Measurements from ENCODE around the gene NIPAL1. TPM values are rescaled to one million over a fixed set of nuclear protein-coding genes. Genes with fewer than 3 reads are reported as not detected.

The NIPAL1 gene
- polyA plus RNA-seq, 3 donors = 0.13 to 0.22 TPM; not detected in 1

GRCh38 chr4:48074657-48075056, 58.1 kb downstream of the NIPAL1 start:
- peaks cover 0 to 3% (median 0%) of the 10 kb centered on the region in 3 donors for H3K27me3 Mint-ChIP-seq (ENCODE audit: low read depth in 3 of 3)
- no peak overlapping the region for H3K27ac Mint-ChIP-seq
- no peaks in the 10 kb centered on the region for H3K36me3 ChIP-seq (replicated peaks in 1 of 2; ENCODE audit: control insufficient read depth in 1 of 2, insufficient read depth in 2 of 2, low read length in 2 of 2)
- H3K4me1 Mint-ChIP-seq = peaks cover 15% of the 10 kb centered on the region
- peaks cover 10 to 11% of the 10 kb centered on the region in 2 donors for H3K4me1 ChIP-seq (ENCODE audit: control insufficient read depth in 1 of 2, insufficient read depth in 2 of 2, low read length in 2 of 2)
- H3K9me3 Mint-ChIP-seq = no peaks in the 10 kb centered on the region
- intact Hi-C loops (cut with micrococcal nuclease) = no loop called here
- H3K4me3 ChIP-seq (replicated peaks in 1 of 3; ENCODE audit: low read depth in 2 of 3, low read length in 3 of 3) = no peak overlapping the region
- peaks cover 0 to 1% of the 10 kb centered on the region in 2 donors for H3K36me3 Mint-ChIP-seq
- no peak overlapping the region for H3K27ac ChIP-seq (ENCODE audit: low read depth in 1 of 2, low read length in 2 of 2)
- H4K20me1 ChIP-seq (ENCODE audit: insufficient read depth, low read length) = no peaks in the 10 kb centered on the region
- no peak overlapping the region for H3K4me2 ChIP-seq (replicated peaks; ENCODE audit: extremely low read depth, low read length, poor library complexity, severe bottlenecking)
- H3K9me3 ChIP-seq (replicated peaks in 1 of 2; ENCODE audit: control insufficient read depth in 1 of 2, insufficient read depth in 1 of 2, low read length in 2 of 2) = no peaks in the 10 kb centered on the region
- no peak overlapping the region for H2AFZ ChIP-seq (ENCODE audit: insufficient read depth, low read depth, low read length, poor library complexity, severe bottlenecking)
- TF ChIP-seq CTCF (IDR thresholded peaks at IDR 0.05) = no peak
- no peaks in the 10 kb centered on the region for H3K79me2 ChIP-seq (ENCODE audit: insufficient read depth, low read length)
- WGBS (ENCODE audit: insufficient coverage) = no CpG with 5 or more reads among the region's 1 CpG
- no peak overlapping the region for H3K4me3 Mint-ChIP-seq
- H3K27me3 ChIP-seq (ENCODE audit: control insufficient read depth in 2 of 2, insufficient read depth in 2 of 2, low read length in 2 of 2) = no peaks in the 10 kb centered on the region
- H3K9ac ChIP-seq (ENCODE audit: insufficient read depth, low read length, poor library complexity, severe bottlenecking) = no peak overlapping the region
- no peak for DNase-seq

DNA sequence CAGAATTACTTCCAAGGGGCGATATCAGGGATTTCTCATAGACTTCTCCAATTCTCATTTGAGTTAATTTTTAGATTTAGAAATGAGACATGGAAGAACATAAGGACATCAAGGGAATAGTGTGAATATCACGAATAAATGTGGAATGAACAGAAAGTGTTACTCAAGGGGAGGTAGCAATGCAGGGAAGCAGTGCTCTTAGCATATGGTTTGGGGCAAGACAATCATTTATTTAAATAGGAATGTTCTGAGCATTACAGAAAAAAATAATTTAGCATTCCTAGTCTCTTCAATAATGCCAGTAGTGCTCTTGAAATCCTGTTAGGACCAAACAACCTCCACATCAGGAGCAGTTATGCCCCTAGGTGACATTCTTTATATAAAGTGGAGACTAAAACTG, 61.9 kb downstream of the NIPAL1 start:
- no peak for TF ChIP-seq CTCF (IDR thresholded peaks at IDR 0.05)
- WGBS (ENCODE audit: insufficient coverage) = no CpG with 5 or more reads among the region's 2 CpGs
- no peaks in the 10 kb centered on the region for H3K9me3 Mint-ChIP-seq
- H4K20me1 ChIP-seq (ENCODE audit: insufficient read depth, low read length) = no peaks in the 10 kb centered on the region
- no peak overlapping the region for H3K4me3 ChIP-seq (replicated peaks in 1 of 3; ENCODE audit: low read depth in 2 of 3, low read length in 3 of 3)
- H3K4me3 Mint-ChIP-seq = no peak overlapping the region
- peaks cover 0 to 1% of the 10 kb centered on the region in 2 donors for H3K36me3 Mint-ChIP-seq
- no peak for DNase-seq
- no peak overlapping the region for H3K4me2 ChIP-seq (replicated peaks; ENCODE audit: extremely low read depth, low read length, poor library complexity, severe bottlenecking)
- no peaks in the 10 kb centered on the region for H3K36me3 ChIP-seq (replicated peaks in 1 of 2; ENCODE audit: control insufficient read depth in 1 of 2, insufficient read depth in 2 of 2, low read length in 2 of 2)
- H3K79me2 ChIP-seq (ENCODE audit: insufficient read depth, low read length) = no peaks in the 10 kb centered on the region
- H3K4me1 Mint-ChIP-seq = peaks cover 13% of the 10 kb centered on the region
- no peak overlapping the region for H3K27ac ChIP-seq (ENCODE audit: low read depth in 1 of 2, low read length in 2 of 2)
- H3K9ac ChIP-seq (ENCODE audit: insufficient read depth, low read length, poor library complexity, severe bottlenecking) = no peak overlapping the region
- H3K27me3 ChIP-seq (ENCODE audit: control insufficient read depth in 2 of 2, insufficient read depth in 2 of 2, low read length in 2 of 2) = no peaks in the 10 kb centered on the region
- peaks cover 0 to 4% (median 0%) of the 10 kb centered on the region in 3 donors for H3K27me3 Mint-ChIP-seq (ENCODE audit: low read depth in 3 of 3)
- peaks cover 8 to 9% of the 10 kb centered on the region in 2 donors for H3K4me1 ChIP-seq (ENCODE audit: control insufficient read depth in 1 of 2, insufficient read depth in 2 of 2, low read length in 2 of 2)
- intact Hi-C loops (cut with micrococcal nuclease) = no loop called here
- no peak overlapping the region for H3K27ac Mint-ChIP-seq
- no peak overlapping the region for H2AFZ ChIP-seq (ENCODE audit: insufficient read depth, low read depth, low read length, poor library complexity, severe bottlenecking)
- no peaks in the 10 kb centered on the region for H3K9me3 ChIP-seq (replicated peaks in 1 of 2; ENCODE audit: control insufficient read depth in 1 of 2, insufficient read depth in 1 of 2, low read length in 2 of 2)
